Activated naive CD4-positive, alpha-beta T cell treated with anti-CD3 and anti-CD28 coated beads for 36 hours (primary cell): Measurements from ENCODE around the gene PAH. TPM values are rescaled to one million over a fixed set of nuclear protein-coding genes. Genes with fewer than 3 reads are reported as not detected.

ENCODE experiments used
- CTCF ChIA-PET: fragments of 350-600 bp; sonication (Branson Sonifier 250); formaldehyde crosslinking; loops from one replicate; lab custom pipeline; 2021; ENCODE audit warnings: antibody characterized with exemption; lab: Charles Lee
- DNase-seq: peaks from one replicate; pipeline ENCODE4 v3.0.0-alpha.2; 2020
- H3K27ac Mint-ChIP-seq: one replicate; pipeline ENCODE4 v1.8.0; 2021; ENCODE audit warnings: mild to moderate bottlenecking, mixed read lengths
- H3K27me3 Mint-ChIP-seq: one replicate; pipeline ENCODE4 v1.8.0; 2021; ENCODE audit warnings: low read depth, mixed read lengths
- H3K36me3 Mint-ChIP-seq: one replicate; pipeline ENCODE4 v1.8.0; 2021; ENCODE audit warnings: low read depth, mixed read lengths
- H3K4me1 Mint-ChIP-seq: one replicate; pipeline ENCODE4 v1.8.0; 2021; ENCODE audit warnings: low read depth, mixed read lengths
- H3K4me3 Mint-ChIP-seq: one replicate; pipeline ENCODE4 v1.8.0; 2021; ENCODE audit warnings: mild to moderate bottlenecking, moderate library complexity, mixed read lengths
- H3K9me3 Mint-ChIP-seq: one replicate; pipeline ENCODE4 v1.8.0; 2021; ENCODE audit warnings: mixed read lengths
- intact Hi-C: fragments of 100-400 bp; cut with micrococcal nuclease; formaldehyde crosslinking; loops from one replicate; pipeline ENCODE4 v1.15.1; 2023
- total RNA-seq, 2 experiments: library from RNA; stranded (reverse); gene quantifications; one replicate each; pipeline ENCODE4 v1.2.3, GENCODE V29; 2021

The PAH gene
- total RNA-seq, 2 experiments from 2014 or later, result not detected

DNA sequence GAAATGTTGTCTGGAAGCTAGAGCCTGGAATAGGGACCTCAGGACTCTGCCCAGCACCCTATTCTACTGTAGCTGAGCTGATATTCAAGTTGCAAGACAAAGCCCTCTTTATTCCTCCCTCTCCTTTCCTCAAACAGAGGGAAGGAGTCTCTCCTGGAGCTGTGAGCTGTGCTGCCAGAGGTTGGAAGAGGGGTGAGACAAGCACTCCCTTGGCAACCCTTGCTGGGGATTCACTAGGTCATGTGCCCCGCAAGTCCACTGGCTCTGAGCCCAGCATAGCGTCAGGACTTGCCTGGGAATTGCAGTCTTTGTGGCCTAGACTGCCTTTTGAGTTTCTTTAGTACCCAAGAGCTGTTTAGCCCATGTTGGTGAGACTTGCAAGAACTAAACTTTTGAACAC is 29.0 kb upstream of the PAH start:
- Mint-ChIP-seq H3K27ac (no peak overlapping the region), H3K36me3 (no peaks in the 10 kb centered on the region), H3K27me3 (peaks cover 42% of the 10 kb centered on the region), H3K9me3 (no peaks in the 10 kb centered on the region), H3K4me1 (peaks cover 3% of the 10 kb centered on the region), H3K4me3 (no peak overlapping the region)
- no peak for DNase-seq
- intact Hi-C loops, result no loop called here
- CTCF ChIA-PET, result interaction anchor here (1.3 kb wide), 1 partner anchor 9 kb away, joined by 3 read pairs; no protein-coding TSS in a partner anchor

DNA sequence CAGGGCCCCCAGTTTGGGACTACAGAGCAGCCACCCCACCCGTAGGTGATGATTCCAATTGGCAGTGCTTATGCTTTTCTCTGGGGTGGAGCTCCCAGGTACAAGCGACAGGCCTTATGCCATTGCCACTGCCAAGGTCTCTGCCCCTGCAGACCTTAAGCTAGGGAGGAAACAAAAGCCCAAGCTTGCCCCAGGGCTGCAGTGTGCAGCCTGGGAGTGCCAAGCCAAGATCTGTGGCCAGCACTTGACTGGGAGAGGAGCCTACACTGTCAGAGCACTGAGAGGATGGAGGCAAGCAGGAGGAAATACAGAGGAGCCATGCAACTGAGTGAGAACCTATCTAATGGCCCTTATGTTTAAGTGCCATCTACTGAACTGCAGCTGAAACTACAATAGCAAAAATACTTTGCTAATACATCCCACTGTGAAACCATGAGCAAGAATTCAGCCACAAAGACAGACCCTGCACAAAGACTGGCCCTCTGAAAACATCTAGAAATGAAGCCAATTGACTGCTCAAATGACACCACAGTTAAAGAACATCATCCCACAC is 22.7 kb upstream of the PAH start:
- Mint-ChIP-seq H3K27me3 (peaks cover 9% of the 10 kb centered on the region), H3K27ac (no peak overlapping the region), H3K4me3 (no peak overlapping the region), H3K4me1 (no peaks in the 10 kb centered on the region), H3K36me3 (no peaks in the 10 kb centered on the region), H3K9me3 (no peaks in the 10 kb centered on the region)
- intact Hi-C loops, result loop anchor here (1.0 kb wide), 1 partner anchor 56 kb away; no protein-coding TSS in a partner anchor
- DNase-seq, result no peak
- CTCF ChIA-PET, result interaction anchor here (0.9 to 1.6 kb wide), 2 partner anchors 9 to 56 kb away, joined by 3 to 4 read pairs; no protein-coding TSS in a partner anchor

- CTCF ChIA-PET, result interaction anchor here (0.8 to 1.6 kb wide), 3 partner anchors 10 to 56 kb away, joined by 3 to 4 read pairs (median 3); no protein-coding TSS in a partner anchor
Measured at GRCh38 chr12:102939059-102939458, 22.0 kb upstream of the PAH start.

DNA sequence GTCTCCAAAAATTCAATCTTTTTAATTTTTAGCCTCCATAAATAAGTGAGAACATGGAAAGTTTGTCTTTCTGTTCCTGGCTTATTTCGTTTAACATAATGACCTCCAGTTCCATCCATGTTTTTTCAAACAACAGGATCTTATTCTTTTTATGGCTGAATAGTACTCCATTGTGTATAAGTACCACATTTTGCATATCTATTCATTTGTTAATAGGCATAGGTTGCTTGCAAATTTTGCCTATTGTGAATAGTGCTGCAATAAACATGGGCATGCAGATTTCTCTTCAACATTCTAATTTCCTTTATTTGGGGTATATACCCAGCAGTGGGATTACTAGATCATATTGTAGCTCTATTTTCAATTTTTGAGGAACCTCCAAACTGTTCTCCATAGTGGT is 16.1 kb upstream of the PAH start:
- intact Hi-C loops, result no loop called here
- Mint-ChIP-seq H3K4me1 (no peaks in the 10 kb centered on the region), H3K36me3 (no peaks in the 10 kb centered on the region), H3K27ac (no peak overlapping the region), H3K9me3 (no peaks in the 10 kb centered on the region), H3K27me3 (peaks cover 17% of the 10 kb centered on the region), H3K4me3 (no peak overlapping the region)
- no peak for DNase-seq
- CTCF ChIA-PET, result no interaction called here

More at GRCh38 chr12:102939059-102939458, 22.0 kb upstream of the PAH start:
- Mint-ChIP-seq H3K4me1 (no peaks in the 10 kb centered on the region), H3K27me3 (peaks cover 9% of the 10 kb centered on the region), H3K4me3 (no peak overlapping the region), H3K36me3 (no peaks in the 10 kb centered on the region), H3K27ac (no peak overlapping the region), H3K9me3 (no peaks in the 10 kb centered on the region)
- intact Hi-C loops, result no loop called here
- DNase-seq, result no peak

DNA sequence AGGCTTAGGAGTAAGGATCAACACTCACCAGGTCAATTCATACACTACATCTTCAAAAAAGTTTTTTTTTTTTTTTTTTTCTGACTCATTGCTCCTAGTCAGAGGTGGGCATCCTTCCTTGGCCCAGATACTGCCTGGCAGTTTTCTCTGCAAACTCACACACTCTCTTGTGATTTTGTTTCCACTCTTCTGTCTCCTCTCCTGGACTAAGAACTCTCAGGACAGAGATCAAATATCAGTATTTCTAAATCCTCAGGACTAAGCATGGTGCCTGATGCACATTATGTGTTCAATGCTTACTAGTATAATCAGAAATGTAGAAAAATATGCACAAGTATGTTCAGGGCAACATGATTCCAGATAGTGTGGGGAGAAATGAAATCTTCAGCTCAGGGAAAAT is 10.2 kb upstream of the PAH start:
- Mint-ChIP-seq H3K4me1 (no peaks in the 10 kb centered on the region), H3K4me3 (no peak overlapping the region), H3K27ac (no peak overlapping the region), H3K9me3 (no peaks in the 10 kb centered on the region), H3K27me3 (peaks cover 14% of the 10 kb centered on the region), H3K36me3 (no peaks in the 10 kb centered on the region)
- CTCF ChIA-PET, result interaction anchor here (0.7 kb wide), 1 partner anchor 442 kb away, joined by 3 read pairs; no protein-coding TSS in a partner anchor
- DNase-seq, result no peak
- intact Hi-C loops, result no loop called here

DNA sequence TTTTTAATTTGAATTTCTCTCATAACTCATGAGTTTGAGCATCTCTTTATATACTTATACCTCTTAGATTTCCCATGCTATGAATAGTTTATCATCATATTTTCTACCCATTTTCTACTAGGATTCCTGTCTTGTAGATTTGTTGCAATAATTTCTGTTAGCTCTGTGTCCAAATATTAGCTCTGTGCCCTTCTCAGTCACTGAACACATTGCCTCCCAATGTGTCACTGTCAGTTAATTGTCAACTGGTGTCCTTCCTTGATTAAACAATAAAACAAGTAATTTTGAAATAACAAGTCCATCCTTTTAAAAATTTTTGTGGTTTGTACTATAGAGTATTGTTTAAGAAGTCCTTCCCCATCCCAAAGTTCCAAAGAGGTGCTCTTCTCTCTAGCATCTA is 4.2 kb upstream of the PAH start:
- H3K27ac Mint-ChIP-seq, result no peak overlapping the region
- H3K27me3 Mint-ChIP-seq, result peaks cover 4% of the 10 kb centered on the region
- no peaks in the 10 kb centered on the region for H3K36me3 Mint-ChIP-seq
- H3K9me3 Mint-ChIP-seq, result no peaks in the 10 kb centered on the region
- CTCF ChIA-PET, result no interaction called here
- DNase-seq, result no peak
- no peak overlapping the region for H3K4me3 Mint-ChIP-seq
- intact Hi-C loops, result no loop called here
- peaks cover 7% of the 10 kb centered on the region for H3K4me1 Mint-ChIP-seq

- peaks cover 7% of the 10 kb centered on the region for H3K4me1 Mint-ChIP-seq
- H3K9me3 Mint-ChIP-seq, result no peaks in the 10 kb centered on the region
- intact Hi-C loops, result no loop called here
- H3K27ac Mint-ChIP-seq, result no peak overlapping the region
- H3K27me3 Mint-ChIP-seq, result peaks cover 4% of the 10 kb centered on the region
- DNase-seq, result no peak
- no peaks in the 10 kb centered on the region for H3K36me3 Mint-ChIP-seq
- H3K4me3 Mint-ChIP-seq, result no peak overlapping the region
- CTCF ChIA-PET, result no interaction called here
Measured at GRCh38 chr12:102920271-102920670, 3.2 kb upstream of the PAH start.

DNA sequence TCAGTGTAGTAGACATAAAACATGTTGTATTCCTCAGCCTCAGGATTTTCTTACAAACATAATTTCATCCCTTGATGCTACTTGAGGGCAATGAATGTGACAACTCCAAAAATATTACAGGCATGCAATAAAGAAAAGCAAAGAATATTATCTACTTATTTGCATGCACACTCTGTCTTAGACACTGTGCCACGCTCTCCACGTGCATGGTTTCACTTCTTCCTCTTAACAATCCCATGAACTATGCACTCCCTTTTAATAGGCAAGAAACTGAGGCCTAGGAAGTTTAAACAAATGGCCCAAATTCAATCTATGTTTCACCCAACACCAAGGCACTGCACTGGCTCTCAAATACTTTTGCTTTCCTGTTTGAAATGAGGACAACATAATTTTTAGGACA is 1.8 kb upstream of the PAH start:
- H3K9me3 Mint-ChIP-seq, result no peaks in the 10 kb centered on the region
- intact Hi-C loops, result no loop called here
- peaks cover 7% of the 10 kb centered on the region for H3K4me1 Mint-ChIP-seq
- no peak for DNase-seq
- H3K27ac Mint-ChIP-seq, result no peak overlapping the region
- CTCF ChIA-PET, result no interaction called here
- H3K36me3 Mint-ChIP-seq, result no peaks in the 10 kb centered on the region
- H3K4me3 Mint-ChIP-seq, result no peak overlapping the region
- H3K27me3 Mint-ChIP-seq, result peaks cover 2% of the 10 kb centered on the region

GRCh38 chr12:102916252-102917025 is 605 bp downstream of the PAH start:
- CTCF ChIA-PET, result no interaction called here
- Mint-ChIP-seq H3K36me3 (no peaks in the 10 kb centered on the region), H3K4me3 (no peak overlapping the region), H3K4me1 (peaks cover 7% of the 10 kb centered on the region), H3K27me3 (peaks cover 4% of the 10 kb centered on the region), H3K9me3 (no peaks in the 10 kb centered on the region), H3K27ac (no peak overlapping the region)
- intact Hi-C loops, result no loop called here
- no peak for DNase-seq

DNA sequence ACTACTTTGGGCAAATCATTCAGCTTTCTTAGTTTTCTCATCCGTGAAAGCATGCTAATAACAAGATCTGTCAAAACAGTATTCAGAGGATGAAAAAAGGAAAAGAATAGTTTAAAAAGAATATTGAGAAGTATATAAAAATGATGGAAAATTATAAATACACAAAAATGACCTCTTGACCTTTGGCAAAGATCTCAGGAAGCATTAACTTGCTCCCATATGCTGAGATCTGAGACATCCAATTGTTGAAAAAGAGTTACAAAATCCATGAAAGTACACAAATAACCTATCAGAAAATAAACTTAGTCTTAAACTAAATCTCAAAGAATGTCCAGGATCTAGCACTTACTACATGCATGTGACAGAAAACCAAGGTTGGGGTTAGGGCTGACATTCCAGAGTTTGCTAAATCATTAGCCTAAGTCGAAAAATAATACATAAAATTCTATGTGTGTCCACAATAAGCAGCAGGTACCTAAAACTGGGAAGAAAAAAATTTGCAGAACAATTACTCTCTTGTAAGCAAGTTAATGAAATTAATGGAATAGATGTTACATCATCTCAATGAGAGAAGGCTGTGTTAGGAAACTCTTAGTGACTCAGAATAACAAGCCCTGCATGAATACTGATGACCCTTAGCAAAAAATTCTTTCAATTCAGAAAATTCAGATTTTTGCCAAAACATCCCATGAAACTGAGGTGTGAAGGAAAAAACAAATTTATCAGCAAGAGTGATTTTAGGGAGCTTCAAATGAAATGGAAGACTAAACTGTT is 3.4 kb downstream of the PAH start:
- intact Hi-C loops, result no loop called here
- Mint-ChIP-seq H3K27ac (no peak overlapping the region), H3K9me3 (no peaks in the 10 kb centered on the region), H3K4me1 (peaks cover 7% of the 10 kb centered on the region), H3K36me3 (no peaks in the 10 kb centered on the region), H3K4me3 (no peak overlapping the region), H3K27me3 (peaks cover 5% of the 10 kb centered on the region)
- CTCF ChIA-PET, result interaction anchor here (1.6 kb wide), 1 partner anchor 30 kb away, joined by 4 read pairs; no protein-coding TSS in a partner anchor
- no peak for DNase-seq

DNA sequence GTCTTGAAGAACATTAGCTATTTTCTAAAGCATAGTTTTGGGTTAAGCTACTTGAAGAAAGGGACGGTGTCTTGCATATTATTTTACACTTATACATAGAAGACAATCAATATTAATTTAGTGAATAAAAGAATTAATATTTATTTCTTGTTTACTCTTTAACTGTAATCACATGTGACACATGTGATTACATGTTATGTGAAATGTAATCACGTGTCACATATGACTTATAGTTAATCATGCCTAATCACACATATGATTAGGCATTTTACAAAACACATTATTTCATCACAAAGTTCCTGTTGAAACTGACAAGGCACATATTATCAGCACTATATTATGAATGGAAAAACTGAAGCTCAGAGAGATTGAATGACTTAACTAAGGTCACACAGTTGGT is 4.8 kb downstream of the PAH start:
- no peak overlapping the region for H3K4me3 Mint-ChIP-seq
- H3K9me3 Mint-ChIP-seq, result no peaks in the 10 kb centered on the region
- no peaks in the 10 kb centered on the region for H3K4me1 Mint-ChIP-seq
- H3K36me3 Mint-ChIP-seq, result no peaks in the 10 kb centered on the region
- no peak overlapping the region for H3K27ac Mint-ChIP-seq
- peaks cover 5% of the 10 kb centered on the region for H3K27me3 Mint-ChIP-seq
- intact Hi-C loops, result no loop called here
- CTCF ChIA-PET, result interaction anchor here (1.6 kb wide), 1 partner anchor 29 kb away, joined by 4 read pairs; no protein-coding TSS in a partner anchor
- no peak for DNase-seq

- no peak overlapping the region for H3K27ac Mint-ChIP-seq
- intact Hi-C loops, result no loop called here
- CTCF ChIA-PET, result no interaction called here
- no peak overlapping the region for H3K4me3 Mint-ChIP-seq
- H3K4me1 Mint-ChIP-seq, result no peaks in the 10 kb centered on the region
- no peaks in the 10 kb centered on the region for H3K36me3 Mint-ChIP-seq
- DNase-seq, result no peak
- no peaks in the 10 kb centered on the region for H3K9me3 Mint-ChIP-seq
- peaks cover 2% of the 10 kb centered on the region for H3K27me3 Mint-ChIP-seq
Measured at GRCh38 chr12:102911320-102911719, 5.7 kb downstream of the PAH start.
